Activated CD4-positive, CD25-positive, alpha-beta regulatory T cell treated with anti-CD3 and anti-CD28 coated beads, Interleukin-2, amount 50 U/mL, for 72 hours (primary cell): Measurements from ENCODE around the gene SLC6A3.
"Not testable (repeated sequence)": the region's sequence is repeated elsewhere in the genome, so short reads cannot be mapped to it uniquely, and the experiment has no call there.

Experiments
- DNase-seq: peaks from one replicate; pipeline ENCODE4 v3.0.0; 2021

The SLC6A3 gene

GRCh38 chr5:1463326-1464095 is 18.3 kb upstream of the SLC6A3 start:
- DNase-seq, result no peak

- no peak for DNase-seq
Observed at GRCh38 chr5:1462358-1462757, 17.1 kb upstream of the SLC6A3 start.

GRCh38 chr5:1461396-1461795 is 16.2 kb upstream of the SLC6A3 start:
- DNase-seq, result no peak

GRCh38 chr5:1460054-1460682 is 14.9 kb upstream of the SLC6A3 start:
- no peak for DNase-seq

- DNase-seq, result not testable (repeated sequence)
Observed at GRCh38 chr5:1459435-1459834, 14.2 kb upstream of the SLC6A3 start.

- not testable (repeated sequence) for DNase-seq
Observed at GRCh38 chr5:1456110-1456881, 11.1 kb upstream of the SLC6A3 start.

GRCh38 chr5:1453613-1454012 is 8.4 kb upstream of the SLC6A3 start:
- no peak for DNase-seq

GRCh38 chr5:1449081-1449630 is 3.9 kb upstream of the SLC6A3 start:
- DNase-seq, result no peak

- no peak for DNase-seq
Observed at GRCh38 chr5:1448511-1449011, 3.3 kb upstream of the SLC6A3 start.

- no peak for DNase-seq
Observed at GRCh38 chr5:1447671-1448361, 2.6 kb upstream of the SLC6A3 start.

- DNase-seq, result no peak
Observed at GRCh38 chr5:1446602-1447343, 1.5 kb upstream of the SLC6A3 start.

- no peak for DNase-seq
Observed at GRCh38 chr5:1445689-1446601, 705 bp upstream of the SLC6A3 start.

- DNase-seq, result no peak
Observed at GRCh38 chr5:1444361-1445189, 665 bp downstream of the SLC6A3 start.

GRCh38 chr5:1443991-1444360 is 1.3 kb downstream of the SLC6A3 start:
- no peak for DNase-seq

- no peak for DNase-seq
Observed at GRCh38 chr5:1443171-1443570, 2.1 kb downstream of the SLC6A3 start.

- no peak for DNase-seq
Observed at GRCh38 chr5:1442222-1443145, 2.8 kb downstream of the SLC6A3 start.

GRCh38 chr5:1441166-1441865 is 3.9 kb downstream of the SLC6A3 start:
- DNase-seq, result no peak

- DNase-seq, result no peak
Observed at GRCh38 chr5:1440098-1440493, 5.1 kb downstream of the SLC6A3 start.
